Panc1 (cell line): ENCODE results near the gene C11orf68. TPM values are rescaled to one million over a fixed set of nuclear protein-coding genes. Genes with fewer than 3 reads are reported as not detected.

Source experiments
- ATAC-seq: fragments of 200-7000 bp; cut with Tn5 transposase; 2 replicates; pipeline ENCODE4 v1.9.1; 2020; ENCODE audit warnings: mild to moderate bottlenecking, moderate library complexity
- BruUV-seq: library from RNA; stranded (reverse); fragments of 400-500 nt; replicated peaks from 2 replicates; lab custom pipeline; 2021; lab: Mats Ljungman, UMichigan
- CTCF ChIA-PET: fragments of 300-600 bp; sonication (Branson Sonifier 250); formaldehyde crosslinking; loops from one replicate; lab custom pipeline; 2022; ENCODE audit warnings: antibody characterized with exemption; lab: Charles Lee
- POLR2A ChIA-PET: fragments of 300-600 bp; sonication (Branson Sonifier 250); formaldehyde crosslinking; loops from one replicate; lab custom pipeline; 2022; ENCODE audit warnings: antibody characterized with exemption; lab: Charles Lee
- DNase-seq: peaks from one replicate; pipeline ENCODE4 v3.0.0-alpha.2; 2010; ENCODE audit warnings: low read depth, low spot score
- H3K27ac ChIP-seq: 2 replicates; pipeline ENCODE4 v1.5.1; 2011; ENCODE audit warnings: mild to moderate bottlenecking, low read length, inconsistent platforms
- H3K27me3 ChIP-seq: fragments of 200-500 bp; sonication (Bioruptor generic); 2 replicates; pipeline ENCODE4 v1.6.0; 2014; ENCODE audit warnings: low read length, inconsistent platforms; ENCODE audit not compliant: control insufficient read depth, insufficient read depth
- H3K36me3 ChIP-seq: fragments of 200-500 bp; sonication (Bioruptor generic); 2 replicates; pipeline ENCODE4 v1.5.1; 2014; ENCODE audit warnings: inconsistent platforms, mild to moderate bottlenecking, low read length, moderate library complexity; ENCODE audit not compliant: control insufficient read depth, insufficient read depth
- H3K4me1 ChIP-seq: 2 replicates; pipeline ENCODE4 v1.5.1; 2011; ENCODE audit warnings: inconsistent platforms, mild to moderate bottlenecking, low read length, moderate library complexity; ENCODE audit not compliant: control insufficient read depth, insufficient read depth
- H3K4me3 ChIP-seq, 2 experiments: 2 replicates each; pipeline ENCODE4 v1.5.1; 2011 to 2012; ENCODE audit warnings: low read depth in 2 of 2, low read length in 2 of 2, mild to moderate bottlenecking in 2 of 2, inconsistent platforms in 1 of 2, moderate library complexity in 1 of 2
- H3K9me3 ChIP-seq: fragments of 200-500 bp; sonication (Bioruptor generic); 2 replicates; pipeline ENCODE4 v1.5.1; 2014; ENCODE audit warnings: low read depth, mild to moderate bottlenecking, inconsistent platforms, low read length, moderate library complexity; ENCODE audit not compliant: control insufficient read depth, insufficient read depth
- CTCF ChIP-seq: fragments of 450-650 bp; IDR thresholded peaks from 2 replicates; pipeline ENCODE4 v1.5.1; 2017; ENCODE audit warnings: mild to moderate bottlenecking
- POLR2AphosphoS5 ChIP-seq: IDR thresholded peaks from 2 replicates; pipeline ENCODE4 v1.6.1; 2012; ENCODE audit warnings: mild to moderate bottlenecking, low read depth, low read length, moderate library complexity
- SIN3A ChIP-seq: IDR thresholded peaks from 2 replicates; pipeline ENCODE4 v1.6.1; 2012; ENCODE audit warnings: low read depth, mild to moderate bottlenecking, low read length, moderate library complexity, borderline replicate concordance; ENCODE audit not compliant: insufficient read depth
- TCF7L2 ChIP-seq: IDR thresholded peaks from 2 replicates; pipeline ENCODE4 v1.6.1; 2011; ENCODE audit warnings: mild to moderate bottlenecking, low read depth, low read length, inconsistent platforms
- in situ Hi-C: cut with HindIII; loops from 2 replicates; pipeline ENCODE4 v1.10.0; 2016; ENCODE audit warnings: low sequenced_read_pairs, low pct_unique_long_range_greater_than_20kb
- intact Hi-C: fragments of 100-400 bp; cut with micrococcal nuclease; formaldehyde crosslinking; loops from one replicate; pipeline ENCODE4 v1.10.0; 2022; ENCODE audit not compliant: unreplicated experiment
- total RNA-seq: library from RNA; stranded (reverse); gene quantifications from one replicate; pipeline ENCODE4 v1.2.1, GENCODE V29; 2021; ENCODE audit not compliant: unreplicated experiment
- TF ChIP-seq, protein P1 (sequence below), 2 experiments: IDR thresholded peaks; 2 replicates each; pipeline ENCODE4 v1.6.1; 2011 to 2012; ENCODE audit warnings: low read depth in 2 of 2, control low read depth in 1 of 2, low read length in 1 of 2, mild to moderate bottlenecking in 1 of 2, moderate library complexity in 1 of 2; ENCODE audit not compliant: insufficient read depth in 1 of 2

The C11orf68 gene
- total RNA-seq, 1 experiment from 2014 or later, result 84.7 TPM

GRCh38 chr11:65937766-65938165 lies 18.9 kb upstream of the C11orf68 start:
- H3K4me1 ChIP-seq, result no peaks in the 10 kb centered on the region
- no peak overlapping the region for H3K4me3 ChIP-seq
- intact Hi-C loops, result no loop called here
- H3K9me3 ChIP-seq, result no peaks in the 10 kb centered on the region
- DNase-seq (no peak), ATAC-seq (no peak)
- no TSS peak for BruUV-seq
- no peak overlapping the region for H3K27ac ChIP-seq
- TF ChIP-seq TCF7L2, result no peak
- TF ChIP-seq, protein P1, sequence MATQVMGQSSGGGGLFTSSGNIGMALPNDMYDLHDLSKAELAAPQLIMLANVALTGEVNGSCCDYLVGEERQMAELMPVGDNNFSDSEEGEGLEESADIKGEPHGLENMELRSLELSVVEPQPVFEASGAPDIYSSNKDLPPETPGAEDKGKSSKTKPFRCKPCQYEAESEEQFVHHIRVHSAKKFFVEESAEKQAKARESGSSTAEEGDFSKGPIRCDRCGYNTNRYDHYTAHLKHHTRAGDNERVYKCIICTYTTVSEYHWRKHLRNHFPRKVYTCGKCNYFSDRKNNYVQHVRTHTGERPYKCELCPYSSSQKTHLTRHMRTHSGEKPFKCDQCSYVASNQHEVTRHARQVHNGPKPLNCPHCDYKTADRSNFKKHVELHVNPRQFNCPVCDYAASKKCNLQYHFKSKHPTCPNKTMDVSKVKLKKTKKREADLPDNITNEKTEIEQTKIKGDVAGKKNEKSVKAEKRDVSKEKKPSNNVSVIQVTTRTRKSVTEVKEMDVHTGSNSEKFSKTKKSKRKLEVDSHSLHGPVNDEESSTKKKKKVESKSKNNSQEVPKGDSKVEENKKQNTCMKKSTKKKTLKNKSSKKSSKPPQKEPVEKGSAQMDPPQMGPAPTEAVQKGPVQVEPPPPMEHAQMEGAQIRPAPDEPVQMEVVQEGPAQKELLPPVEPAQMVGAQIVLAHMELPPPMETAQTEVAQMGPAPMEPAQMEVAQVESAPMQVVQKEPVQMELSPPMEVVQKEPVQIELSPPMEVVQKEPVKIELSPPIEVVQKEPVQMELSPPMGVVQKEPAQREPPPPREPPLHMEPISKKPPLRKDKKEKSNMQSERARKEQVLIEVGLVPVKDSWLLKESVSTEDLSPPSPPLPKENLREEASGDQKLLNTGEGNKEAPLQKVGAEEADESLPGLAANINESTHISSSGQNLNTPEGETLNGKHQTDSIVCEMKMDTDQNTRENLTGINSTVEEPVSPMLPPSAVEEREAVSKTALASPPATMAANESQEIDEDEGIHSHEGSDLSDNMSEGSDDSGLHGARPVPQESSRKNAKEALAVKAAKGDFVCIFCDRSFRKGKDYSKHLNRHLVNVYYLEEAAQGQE (IDR thresholded peaks at IDR 0.05; ENCODE audit: insufficient read depth in 1 of 2, low read depth in 2 of 2, low read length in 1 of 2), result no peak
- TF ChIP-seq POLR2AphosphoS5, result no peak
- no peak for TF ChIP-seq CTCF
- no peak for TF ChIP-seq SIN3A
- no peaks in the 10 kb centered on the region for H3K27me3 ChIP-seq
- in situ Hi-C loops, result no loop called here
- CTCF ChIA-PET, result no interaction called here
- POLR2A ChIA-PET, result interaction anchor here (0.6 to 0.7 kb wide), 3 partner anchors 36 to 1187 kb away, joined by 4 to 5 read pairs (median 5); no protein-coding TSS in a partner anchor
- no peaks in the 10 kb centered on the region for H3K36me3 ChIP-seq

DNA sequence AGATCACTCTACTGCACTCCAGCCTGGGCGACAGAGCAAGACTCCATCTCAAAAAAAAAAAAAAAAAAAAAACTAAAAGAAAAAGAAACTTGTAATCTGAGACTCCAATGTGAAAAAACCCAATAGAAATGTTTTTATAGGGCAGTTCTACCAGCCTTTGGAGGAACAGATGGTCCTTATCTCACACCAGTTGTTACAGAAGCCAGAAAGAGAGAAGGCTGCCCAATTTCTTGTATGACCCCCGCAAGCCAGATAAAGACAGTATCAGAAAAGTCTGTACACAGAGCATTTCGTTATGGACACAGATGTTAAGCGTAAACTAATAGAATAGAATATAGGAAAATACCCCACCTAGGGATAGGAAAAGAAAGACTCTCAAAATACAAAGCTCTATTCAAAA lies 15.2 kb upstream of the C11orf68 start:
- Histone ChIP-seq H3K9me3 (no peaks in the 10 kb centered on the region), H3K4me1 (peaks cover 10% of the 10 kb centered on the region), H3K4me3 (no peak overlapping the region), H3K36me3 (no peaks in the 10 kb centered on the region), H3K27ac (no peak overlapping the region), H3K27me3 (no peaks in the 10 kb centered on the region)
- no peak for DNase-seq
- ChIA-PET POLR2A (no interaction called here), CTCF (no interaction called here)
- intact Hi-C loops, result no loop called here
- in situ Hi-C loops, result no loop called here
- ATAC-seq, result no peak
- BruUV-seq, result no TSS peak
- TF ChIP-seq TCF7L2 (no peak), SIN3A (no peak), POLR2AphosphoS5 (no peak), CTCF (no peak)
- TF ChIP-seq, protein P1 (IDR thresholded peaks at IDR 0.05; ENCODE audit: insufficient read depth in 1 of 2, low read depth in 2 of 2, low read length in 1 of 2), result no peak
